ENCODE results near the gene ANKRD63. TPM values are rescaled to one million over a fixed set of nuclear protein-coding genes. Genes with fewer than 3 reads are reported as not detected.
A peak's percentile ranks its signal among the peaks of the same experiment; 100 is the strongest.

The ANKRD63 gene
- total RNA-seq, 4 donors from 2014 or later = not detected

DNA sequence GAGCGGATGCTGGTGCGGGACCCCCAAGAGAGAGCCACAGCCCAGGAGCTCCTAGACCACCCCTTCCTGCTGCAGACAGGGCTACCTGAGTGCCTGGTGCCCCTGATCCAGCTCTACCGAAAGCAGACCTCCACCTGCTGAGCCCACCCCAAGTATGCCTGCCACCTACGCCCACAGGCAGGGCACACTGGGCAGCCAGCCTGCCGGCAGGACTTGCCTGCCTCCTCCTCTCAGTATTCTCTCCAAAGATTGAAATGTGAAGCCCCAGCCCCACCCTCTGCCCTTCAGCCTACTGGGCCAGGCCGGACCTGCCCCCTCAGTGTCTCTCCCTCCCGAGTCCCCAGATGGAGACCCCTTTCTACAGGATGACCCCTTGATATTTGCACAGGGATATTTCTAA, 6.9 kb downstream of the ANKRD63 start:
- TF ChIP-seq POLR2A (IDR thresholded peaks at IDR 0.05) = no peak
- no peak for DNase-seq (ENCODE audit: low spot score in 2 of 2)
- 86 to 96% methylated on average over 7 of the region's 7 CpGs for WGBS, 2 donors
- H3K4me3 ChIP-seq (ENCODE audit: low read depth, poor library complexity, severe bottlenecking) = no peak overlapping the region
- intact Hi-C loops (cut with DNase I; ENCODE audit: low total_unique reads) = loop anchor here (5.0 kb wide), 1 partner anchor 224 kb away; no protein-coding TSS in a partner anchor

DNA sequence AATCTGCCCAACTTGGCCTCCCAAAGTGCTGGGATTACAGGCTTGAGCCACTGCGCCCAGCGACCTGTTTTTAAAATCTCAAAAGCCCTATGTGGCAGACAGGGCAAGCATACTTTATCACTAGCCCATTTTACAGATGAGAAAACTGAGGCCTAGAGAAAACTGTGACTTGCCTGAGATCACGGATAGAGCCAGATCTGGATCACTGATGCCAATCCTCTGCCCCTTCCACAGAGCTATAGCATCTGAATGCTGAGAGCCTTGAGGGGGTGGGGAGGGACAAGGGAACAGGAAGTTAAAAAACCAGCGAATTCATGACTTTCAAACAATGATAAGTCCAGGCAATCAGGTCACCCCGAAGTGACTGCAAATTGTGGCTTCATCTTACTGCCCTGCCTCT, 7.3 kb downstream of the ANKRD63 start:
- DNase-seq (ENCODE audit: low spot score in 2 of 2) = no peak
- H3K4me3 ChIP-seq (ENCODE audit: low read depth, poor library complexity, severe bottlenecking) = no peak overlapping the region
- 79 to 89% methylated on average over 5 of the region's 5 CpGs for WGBS, 2 donors
- intact Hi-C loops (cut with DNase I; ENCODE audit: low total_unique reads) = loop anchor here (5.0 kb wide), 1 partner anchor 223 kb away; no protein-coding TSS in a partner anchor
- TF ChIP-seq, protein P1, sequence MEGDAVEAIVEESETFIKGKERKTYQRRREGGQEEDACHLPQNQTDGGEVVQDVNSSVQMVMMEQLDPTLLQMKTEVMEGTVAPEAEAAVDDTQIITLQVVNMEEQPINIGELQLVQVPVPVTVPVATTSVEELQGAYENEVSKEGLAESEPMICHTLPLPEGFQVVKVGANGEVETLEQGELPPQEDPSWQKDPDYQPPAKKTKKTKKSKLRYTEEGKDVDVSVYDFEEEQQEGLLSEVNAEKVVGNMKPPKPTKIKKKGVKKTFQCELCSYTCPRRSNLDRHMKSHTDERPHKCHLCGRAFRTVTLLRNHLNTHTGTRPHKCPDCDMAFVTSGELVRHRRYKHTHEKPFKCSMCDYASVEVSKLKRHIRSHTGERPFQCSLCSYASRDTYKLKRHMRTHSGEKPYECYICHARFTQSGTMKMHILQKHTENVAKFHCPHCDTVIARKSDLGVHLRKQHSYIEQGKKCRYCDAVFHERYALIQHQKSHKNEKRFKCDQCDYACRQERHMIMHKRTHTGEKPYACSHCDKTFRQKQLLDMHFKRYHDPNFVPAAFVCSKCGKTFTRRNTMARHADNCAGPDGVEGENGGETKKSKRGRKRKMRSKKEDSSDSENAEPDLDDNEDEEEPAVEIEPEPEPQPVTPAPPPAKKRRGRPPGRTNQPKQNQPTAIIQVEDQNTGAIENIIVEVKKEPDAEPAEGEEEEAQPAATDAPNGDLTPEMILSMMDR (IDR thresholded peaks at IDR 0.05) = no peak
- no peak for TF ChIP-seq POLR2A (IDR thresholded peaks at IDR 0.05)

DNA sequence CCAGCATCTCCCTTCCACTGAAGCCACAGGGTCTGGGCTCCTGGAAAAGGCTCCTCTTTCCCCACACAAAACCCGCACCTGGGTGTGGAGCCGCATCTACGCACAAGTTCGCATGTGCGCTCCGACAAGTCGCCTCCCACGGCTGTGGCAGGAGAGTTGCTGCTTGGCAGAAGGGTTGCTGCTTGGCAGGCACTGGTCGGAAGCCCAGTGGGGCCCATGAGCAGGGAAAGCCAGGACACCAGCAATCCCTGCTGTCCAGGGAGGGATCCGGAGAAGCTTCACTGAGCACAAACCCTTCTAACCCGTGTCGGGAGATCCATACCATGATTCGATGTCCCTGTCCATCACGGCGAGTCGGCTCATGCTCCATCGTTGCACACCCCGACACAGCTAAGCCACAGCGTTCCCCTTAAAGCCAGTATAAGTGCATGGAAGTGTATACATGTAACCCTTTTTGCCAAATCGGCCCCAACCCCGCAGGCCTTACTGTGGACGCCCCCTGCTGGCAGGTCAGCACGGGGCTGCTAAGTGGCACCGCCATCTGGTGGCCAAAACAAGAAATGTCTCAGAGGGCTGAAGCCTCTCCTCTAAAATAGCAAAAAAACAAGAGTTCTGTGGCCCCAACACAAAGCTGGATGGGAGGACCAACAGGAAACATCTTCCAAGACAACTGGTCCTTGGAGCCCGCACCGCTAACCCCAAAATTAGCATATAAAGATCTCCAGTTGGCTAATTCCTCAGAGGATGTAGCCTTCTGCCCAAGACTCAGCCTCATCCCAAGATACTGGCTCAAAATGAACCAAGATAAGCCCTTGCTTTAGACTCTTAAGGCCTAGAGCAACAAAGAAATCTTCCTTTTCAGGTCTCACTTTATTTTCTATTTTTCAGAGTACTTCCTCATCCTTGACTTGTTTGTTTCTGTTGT, 8.3 kb downstream of the ANKRD63 start:
- peak; percentile 67 to 94 for DNase-seq (ENCODE audit: low spot score in 2 of 2)
- intact Hi-C loops (cut with DNase I; ENCODE audit: low total_unique reads) = loop anchor here (5.0 kb wide), 2 partner anchors 57 to 222 kb away; no protein-coding TSS in a partner anchor
- no peak overlapping the region for H3K4me3 ChIP-seq (ENCODE audit: low read depth, poor library complexity, severe bottlenecking)
- WGBS, 2 donors = 53% methylated on average over 26 of the region's 26 CpGs
- TF ChIP-seq, protein P1 (IDR thresholded peaks at IDR 0.05) = peak in 1 of 3 donors; percentile 99
- TF ChIP-seq POLR2A (IDR thresholded peaks at IDR 0.05) = no peak

GRCh38 chr15:40273428-40273827, 9.4 kb downstream of the ANKRD63 start:
- no peak for TF ChIP-seq POLR2A (IDR thresholded peaks at IDR 0.05)
- TF ChIP-seq, protein P1 (IDR thresholded peaks at IDR 0.05) = no peak
- H3K4me3 ChIP-seq (ENCODE audit: low read depth, poor library complexity, severe bottlenecking) = no peak overlapping the region
- WGBS, 2 donors = 75 to 76% methylated on average over 9 of the region's 9 CpGs
- intact Hi-C loops (cut with DNase I; ENCODE audit: low total_unique reads) = loop anchor here (5.0 kb wide), 1 partner anchor 56 kb away; no protein-coding TSS in a partner anchor
- no peak for DNase-seq (ENCODE audit: low spot score in 2 of 2)

- WGBS, 2 donors = 56 to 78% methylated on average over 7 to 20 of the region's 20 CpGs
- intact Hi-C loops (cut with DNase I; ENCODE audit: low total_unique reads) = loop anchor here (5.0 kb wide), 1 partner anchor 55 kb away; no protein-coding TSS in a partner anchor
- H3K4me3 ChIP-seq (ENCODE audit: low read depth, poor library complexity, severe bottlenecking) = no peak overlapping the region
- TF ChIP-seq POLR2A (IDR thresholded peaks at IDR 0.05) = no peak
- TF ChIP-seq, protein P1 (IDR thresholded peaks at IDR 0.05) = no peak
- no peak for DNase-seq (ENCODE audit: low spot score in 2 of 2)
These were observed 10.3 kb downstream of the ANKRD63 start for GRCh38 chr15:40272485-40273056.

Measured in lower leg skin (tissue), 4 donors.